Fibroblast of mammary gland (primary cell): Measurements from ENCODE around the gene HOXC10.

ENCODE experiments used
- DNase-seq: peaks from one replicate; pipeline ENCODE4 v3.0.0-alpha.2; 2010; ENCODE audit warnings: low read depth
- H3K4me3 ChIP-seq: 2 replicates; pipeline ENCODE4 v1.5.1; 2011; ENCODE audit warnings: low read depth, mild to moderate bottlenecking, low read length, moderate library complexity; ENCODE audit not compliant: control insufficient read depth
- TF ChIP-seq, protein P1 (sequence below): conservative IDR thresholded peaks from 2 replicates; pipeline ENCODE4 v1.5.1; 2011; ENCODE audit warnings: low read depth, low read length, inconsistent platforms; ENCODE audit not compliant: control insufficient read depth, insufficient read depth

HOXC10 gene

DNA sequence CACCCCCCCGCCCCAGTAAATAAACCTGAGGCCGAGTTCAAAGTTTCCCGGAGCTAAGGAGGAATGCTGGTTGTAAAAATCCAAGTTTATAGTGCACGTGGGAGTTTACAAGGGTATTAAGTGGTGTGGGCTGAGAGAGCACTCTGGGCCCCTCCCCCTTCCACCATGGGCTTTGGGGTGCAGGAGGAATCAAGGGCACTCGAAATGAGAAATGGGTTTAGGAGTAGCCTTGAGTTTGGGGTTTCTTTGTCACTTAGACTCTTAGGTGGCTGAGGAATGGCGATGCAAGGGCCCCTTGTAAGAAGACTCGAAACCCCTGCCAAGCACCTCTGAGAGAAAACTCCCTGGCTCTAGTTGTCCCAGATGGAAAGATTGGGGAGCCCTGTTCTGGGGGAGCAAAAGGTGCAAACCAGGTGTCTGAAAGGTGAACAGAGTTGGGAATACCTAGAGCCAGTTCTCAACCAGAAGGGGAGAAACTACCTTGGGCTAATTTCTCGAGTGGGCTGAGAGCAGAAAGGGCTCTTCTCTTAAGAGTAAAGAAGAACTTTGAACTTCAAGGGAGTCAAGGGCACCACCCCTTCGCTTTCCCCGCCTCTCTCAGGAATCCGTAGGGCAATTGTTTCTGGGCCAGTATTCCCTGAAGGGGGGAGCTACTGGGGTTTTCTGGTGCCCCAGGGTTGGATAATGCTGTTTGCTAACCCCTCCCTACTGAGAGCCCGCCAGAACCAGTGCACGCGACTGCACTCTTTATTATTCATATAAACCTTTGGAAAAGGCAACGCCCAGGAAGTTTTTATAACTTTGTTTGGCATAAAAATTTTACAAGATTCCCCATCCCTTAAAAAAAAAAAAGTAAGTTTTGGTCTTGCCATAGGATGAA, 6.2 kb upstream of the HOXC10 start:
- DNase-seq, result no peak
- H3K4me3 ChIP-seq, result no peak overlapping the region

DNA sequence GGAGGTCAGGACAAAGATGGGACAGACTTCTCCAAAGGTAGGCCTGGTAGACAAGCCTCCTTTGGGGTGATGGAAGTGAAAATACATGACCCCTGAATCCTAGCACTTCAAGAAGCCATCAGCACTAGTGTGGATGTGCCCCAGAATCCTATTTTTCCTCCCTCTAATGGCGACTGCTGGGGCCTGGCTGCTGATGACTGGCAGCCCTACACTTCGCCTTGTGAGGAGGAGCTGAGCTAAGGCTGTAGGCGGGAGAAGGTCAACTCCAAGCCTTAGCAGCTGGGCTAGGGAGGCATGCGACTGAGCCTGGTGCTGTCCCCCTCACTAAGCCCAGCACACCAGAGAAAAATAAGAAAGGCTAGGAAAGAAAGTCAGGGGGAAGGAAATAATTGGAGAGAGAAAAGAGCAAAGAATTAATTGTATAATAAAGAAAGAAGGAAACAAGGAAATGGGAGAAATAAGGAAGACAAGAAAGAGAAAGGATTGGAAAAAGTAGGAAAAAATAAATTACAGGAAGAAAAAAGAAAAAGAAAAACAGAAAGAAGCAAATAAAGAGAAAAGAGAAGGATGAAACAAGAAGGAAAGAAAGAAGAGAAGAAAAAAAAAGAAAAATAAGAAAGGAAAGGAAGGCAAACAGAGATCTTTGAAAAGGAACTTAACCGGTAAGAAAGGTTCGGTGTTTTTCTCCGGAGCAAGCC, 4.7 kb upstream of the HOXC10 start:
- no peak for DNase-seq
- TF ChIP-seq, protein P1, sequence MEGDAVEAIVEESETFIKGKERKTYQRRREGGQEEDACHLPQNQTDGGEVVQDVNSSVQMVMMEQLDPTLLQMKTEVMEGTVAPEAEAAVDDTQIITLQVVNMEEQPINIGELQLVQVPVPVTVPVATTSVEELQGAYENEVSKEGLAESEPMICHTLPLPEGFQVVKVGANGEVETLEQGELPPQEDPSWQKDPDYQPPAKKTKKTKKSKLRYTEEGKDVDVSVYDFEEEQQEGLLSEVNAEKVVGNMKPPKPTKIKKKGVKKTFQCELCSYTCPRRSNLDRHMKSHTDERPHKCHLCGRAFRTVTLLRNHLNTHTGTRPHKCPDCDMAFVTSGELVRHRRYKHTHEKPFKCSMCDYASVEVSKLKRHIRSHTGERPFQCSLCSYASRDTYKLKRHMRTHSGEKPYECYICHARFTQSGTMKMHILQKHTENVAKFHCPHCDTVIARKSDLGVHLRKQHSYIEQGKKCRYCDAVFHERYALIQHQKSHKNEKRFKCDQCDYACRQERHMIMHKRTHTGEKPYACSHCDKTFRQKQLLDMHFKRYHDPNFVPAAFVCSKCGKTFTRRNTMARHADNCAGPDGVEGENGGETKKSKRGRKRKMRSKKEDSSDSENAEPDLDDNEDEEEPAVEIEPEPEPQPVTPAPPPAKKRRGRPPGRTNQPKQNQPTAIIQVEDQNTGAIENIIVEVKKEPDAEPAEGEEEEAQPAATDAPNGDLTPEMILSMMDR, result no peak
- H3K4me3 ChIP-seq, result no peak overlapping the region

More for the DNA sequence above, 6.2 kb upstream of the HOXC10 start:
- TF ChIP-seq, protein P1, result no peak

DNA sequence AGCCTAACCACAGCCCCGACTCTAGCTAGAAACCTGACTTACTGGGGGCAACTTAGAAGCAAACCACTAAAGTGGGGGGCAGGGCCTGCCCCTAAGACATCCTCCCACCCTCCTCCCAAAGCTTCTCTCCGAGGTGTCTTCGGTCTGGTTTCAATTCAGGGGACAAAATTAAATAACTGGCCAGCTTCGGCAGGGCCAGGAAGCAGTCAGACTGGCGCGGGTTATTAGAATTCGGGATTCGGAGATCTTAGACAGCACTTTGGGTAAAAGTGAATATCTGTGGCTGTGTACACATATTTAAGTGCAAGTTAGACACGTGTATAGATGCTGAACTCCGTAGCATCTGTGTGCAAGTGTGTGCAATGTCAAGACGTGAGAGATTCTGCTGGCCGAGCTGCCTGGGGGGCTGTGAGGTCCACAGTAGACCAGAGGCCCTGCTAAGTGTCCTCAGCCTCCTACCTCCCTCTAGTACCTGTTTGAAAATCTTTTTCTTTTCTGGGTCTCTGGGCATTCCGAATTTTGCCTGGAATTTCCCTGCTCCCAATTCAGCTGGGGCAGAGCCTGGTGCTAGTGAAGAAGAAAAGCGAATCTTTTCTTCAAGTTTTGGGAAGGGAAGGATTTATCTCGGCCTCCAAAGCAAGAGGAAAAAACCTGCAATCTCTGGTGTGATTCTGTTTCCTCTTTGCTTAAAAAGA, 4.0 kb upstream of the HOXC10 start:
- TF ChIP-seq, protein P1, result no peak
- DNase-seq, result no peak
- no peak overlapping the region for H3K4me3 ChIP-seq

DNA sequence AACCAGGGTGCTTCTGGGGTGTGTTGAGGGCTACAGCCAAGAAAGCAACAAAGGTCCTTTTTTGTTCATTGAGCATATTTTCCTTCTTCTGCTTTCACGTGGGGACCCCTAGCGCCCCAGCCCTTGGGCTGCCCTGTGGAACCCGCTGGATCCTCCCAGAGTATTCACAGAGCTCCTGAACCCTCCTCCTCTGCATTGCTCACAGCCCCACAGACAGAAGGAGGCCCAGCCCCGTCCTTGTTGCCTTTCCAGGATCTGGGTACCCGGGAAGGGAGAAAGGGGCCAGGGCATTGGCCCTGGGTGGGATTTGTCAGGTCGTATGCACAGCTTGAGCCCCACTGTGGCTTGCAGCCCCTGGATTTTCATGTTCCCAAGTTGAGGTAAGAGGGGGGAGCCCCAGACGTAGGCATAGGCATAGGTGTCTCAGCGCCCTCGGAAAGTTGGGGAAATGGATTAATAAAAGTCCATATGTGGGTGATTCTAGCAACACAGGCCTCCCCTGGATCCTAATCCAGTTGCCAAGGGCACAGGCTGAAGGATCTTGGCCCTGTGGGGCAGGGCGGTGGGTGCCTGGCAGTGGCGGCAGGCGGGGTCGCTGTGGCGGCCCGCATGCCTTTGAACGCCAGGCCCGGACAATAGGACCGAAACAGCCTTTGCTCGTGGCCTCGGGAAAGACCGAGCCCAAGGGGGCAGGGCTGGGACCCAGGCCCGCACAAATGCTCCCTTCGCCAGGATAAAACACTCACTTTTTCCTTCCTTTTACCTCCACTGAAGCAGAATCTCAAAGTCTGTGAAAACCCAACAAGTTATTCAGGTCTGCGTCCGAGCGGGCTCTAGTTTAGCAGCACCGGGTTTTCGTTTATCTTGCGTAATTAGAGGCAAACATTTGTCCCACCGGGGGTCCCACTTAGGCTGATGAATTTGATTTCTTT, 3.0 kb upstream of the HOXC10 start:
- no peak for DNase-seq
- TF ChIP-seq, protein P1, result no peak
- H3K4me3 ChIP-seq, result no peak overlapping the region

DNA sequence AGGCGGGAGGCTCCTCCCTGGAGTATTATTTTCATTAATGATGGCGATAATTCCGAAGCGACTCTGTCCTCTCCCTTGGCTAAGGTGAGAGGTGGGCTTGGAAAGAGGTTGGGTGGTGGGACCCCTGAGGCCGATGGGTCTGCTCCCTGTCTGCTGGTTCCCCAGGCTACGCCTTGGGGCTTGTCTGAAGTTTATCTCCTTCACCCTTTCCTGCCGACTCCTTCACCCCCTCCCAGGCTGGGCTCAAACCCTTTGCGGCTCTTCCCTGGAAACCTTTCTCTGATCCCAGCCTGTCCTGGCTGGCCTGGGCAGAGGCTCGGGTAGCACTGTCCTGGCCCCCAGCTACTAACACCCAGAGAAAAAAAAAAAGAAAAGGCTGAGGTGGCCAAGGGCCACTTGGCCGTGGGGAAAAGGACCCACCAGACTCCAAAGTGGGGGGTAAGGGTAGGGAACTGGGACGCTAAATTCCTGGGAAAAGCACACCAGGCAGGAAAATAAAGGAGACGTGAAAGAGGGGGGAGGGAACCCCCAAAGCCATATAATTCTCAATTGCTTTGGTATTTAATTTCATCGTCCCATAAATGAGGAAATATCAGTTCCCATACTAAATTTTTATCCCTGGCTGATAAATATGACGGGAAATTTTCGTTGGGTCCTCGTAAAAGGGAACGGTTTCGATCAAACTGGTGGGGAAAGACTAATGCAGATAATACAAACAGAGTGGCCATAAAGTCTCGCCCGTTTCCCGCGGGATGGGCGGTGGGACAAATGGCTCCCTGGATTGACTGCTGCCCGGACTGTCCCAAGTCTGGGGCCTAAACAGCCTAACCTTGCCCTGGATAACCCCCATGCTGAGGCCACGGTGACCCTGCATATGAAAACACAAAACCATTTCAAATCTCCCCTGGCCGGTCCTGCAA, 2.0 kb upstream of the HOXC10 start:
- TF ChIP-seq, protein P1, result no peak
- H3K4me3 ChIP-seq, result no peak overlapping the region

More for the DNA sequence above, 2.0 kb upstream of the HOXC10 start:
- no peak for DNase-seq
